Measurements from ENCODE around the gene LRRC75B. TPM values are rescaled to one million over a fixed set of nuclear protein-coding genes. Genes with fewer than 3 reads are reported as not detected.

Gene LRRC75B
- total and polyA plus RNA-seq, 2 donors (not counting 3 experiments of a cell fraction or from before 2014, with no cell fraction given) = 8.9 to 15.0 TPM

DNA sequence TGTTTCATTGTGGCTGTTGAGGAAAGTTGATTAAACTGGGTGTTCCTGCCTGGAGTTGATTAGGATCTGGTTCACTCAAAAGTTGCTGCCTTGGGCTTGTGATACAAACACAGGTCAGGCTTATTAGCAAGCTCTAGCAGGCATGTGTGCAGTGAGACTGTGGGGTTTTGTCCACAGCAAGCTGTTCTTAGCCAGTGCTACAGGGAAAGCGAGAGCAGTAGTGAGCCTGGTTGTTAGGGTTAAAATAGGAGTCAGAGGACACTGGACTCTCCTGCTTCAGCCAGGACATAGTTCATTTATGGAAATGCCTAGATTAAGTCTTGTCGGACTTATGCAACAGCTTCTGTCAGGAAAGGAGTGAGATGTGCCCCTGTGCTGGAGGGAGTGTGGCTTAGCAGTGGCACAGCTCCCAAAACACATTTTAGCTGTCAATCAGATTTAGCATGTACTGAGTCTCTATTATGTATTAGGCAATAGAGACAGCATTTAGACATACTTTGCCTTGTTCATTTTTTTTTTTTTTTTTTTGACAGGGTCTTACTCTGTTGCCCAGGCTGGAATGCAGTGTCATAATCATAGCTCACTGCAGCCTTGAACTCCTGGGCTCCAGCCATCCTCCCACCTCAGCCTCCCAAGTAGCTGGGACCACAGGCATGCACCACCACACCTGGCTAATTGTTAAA lies 28.4 kb downstream of the LRRC75B start:
- H3K9ac ChIP-seq (replicated peaks; ENCODE audit: extremely low read depth, insufficient read depth, low read length) = no peak overlapping the region
- H4K20me1 ChIP-seq (replicated peaks; ENCODE audit: control insufficient read depth, extremely low read depth, insufficient read depth, low read length) = peaks cover 8% of the 10 kb centered on the region
- dilution Hi-C loops (cut with MboI; ENCODE audit: extremely low pct_ligation_motif_present, low sequenced_read_pairs) (no loop called here), intact Hi-C loops (cut with micrococcal nuclease) (no loop called here)
- H3K9me1 ChIP-seq (replicated peaks; ENCODE audit: control insufficient read depth, extremely low read depth, insufficient read depth, low read length) = no peaks in the 10 kb centered on the region
- FAIRE-seq (no peak), DNase-seq (ENCODE audit: low read depth, low spot score) (no peak)
- no peak overlapping the region for H3K4me2 ChIP-seq (ENCODE audit: insufficient read depth, low read length)
- no peak overlapping the region for H2AFZ ChIP-seq (ENCODE audit: low read depth, low read length)
- ChIA-PET POLR2A (no interaction called here), CTCF (no interaction called here)
- peaks cover 73% of the 10 kb centered on the region for H3K79me2 ChIP-seq (ENCODE audit: control insufficient read depth, insufficient read depth, low read length)
- H3K9me3 ChIP-seq (replicated peaks; ENCODE audit: control insufficient read depth, insufficient read depth, low read length) = no peaks in the 10 kb centered on the region
- H3K4me3 ChIP-seq (replicated peaks in 1 of 3; ENCODE audit: insufficient read depth in 1 of 3, low read depth in 1 of 3, low read length in 3 of 3) = no peak overlapping the region
- H3K27me3 ChIP-seq (ENCODE audit: control insufficient read depth in 2 of 2, insufficient read depth in 2 of 2, low read length in 2 of 2) = no peaks in the 10 kb centered on the region
- H3K36me3 ChIP-seq (ENCODE audit: control insufficient read depth in 2 of 2, extremely low read depth in 1 of 2, insufficient read depth in 2 of 2, low read length in 2 of 2) = peaks cover 13 to 25% of the 10 kb centered on the region in 2 experiments
- no TSS peak for BruUV-seq (replicated peaks)
- TF ChIP-seq GATA2 (IDR thresholded peaks at IDR 0.05; ENCODE audit: insufficient read depth, insufficient read length, low read depth, low read length) (no peak), EZH2 (IDR thresholded peaks at IDR 0.05; ENCODE audit: borderline replicate concordance, low read depth, low read length, severe bottlenecking) (no peak), FOS (IDR thresholded peaks at IDR 0.05; ENCODE audit: borderline replicate concordance, insufficient read depth, low read length) (no peak), MYC (IDR thresholded peaks at IDR 0.05; ENCODE audit: low read depth, low read length) (no peak), POLR2A (IDR thresholded peaks at IDR 0.05; ENCODE audit: low read depth, low read length) (no peak), POLR2AphosphoS5 (IDR thresholded peaks at IDR 0.05; ENCODE audit: insufficient read depth, low read depth, low read length) (no peak), JUN (IDR thresholded peaks at IDR 0.05; ENCODE audit: borderline replicate concordance, insufficient read depth, insufficient read length, low read depth) (no peak)
- TF ChIP-seq, protein P1, sequence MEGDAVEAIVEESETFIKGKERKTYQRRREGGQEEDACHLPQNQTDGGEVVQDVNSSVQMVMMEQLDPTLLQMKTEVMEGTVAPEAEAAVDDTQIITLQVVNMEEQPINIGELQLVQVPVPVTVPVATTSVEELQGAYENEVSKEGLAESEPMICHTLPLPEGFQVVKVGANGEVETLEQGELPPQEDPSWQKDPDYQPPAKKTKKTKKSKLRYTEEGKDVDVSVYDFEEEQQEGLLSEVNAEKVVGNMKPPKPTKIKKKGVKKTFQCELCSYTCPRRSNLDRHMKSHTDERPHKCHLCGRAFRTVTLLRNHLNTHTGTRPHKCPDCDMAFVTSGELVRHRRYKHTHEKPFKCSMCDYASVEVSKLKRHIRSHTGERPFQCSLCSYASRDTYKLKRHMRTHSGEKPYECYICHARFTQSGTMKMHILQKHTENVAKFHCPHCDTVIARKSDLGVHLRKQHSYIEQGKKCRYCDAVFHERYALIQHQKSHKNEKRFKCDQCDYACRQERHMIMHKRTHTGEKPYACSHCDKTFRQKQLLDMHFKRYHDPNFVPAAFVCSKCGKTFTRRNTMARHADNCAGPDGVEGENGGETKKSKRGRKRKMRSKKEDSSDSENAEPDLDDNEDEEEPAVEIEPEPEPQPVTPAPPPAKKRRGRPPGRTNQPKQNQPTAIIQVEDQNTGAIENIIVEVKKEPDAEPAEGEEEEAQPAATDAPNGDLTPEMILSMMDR (IDR thresholded peaks at IDR 0.05; ENCODE audit: extremely low read depth in 1 of 2, insufficient read depth in 1 of 2, low read depth in 1 of 2, low read length in 2 of 2) = no peak
- TF ChIP-seq, protein P2, sequence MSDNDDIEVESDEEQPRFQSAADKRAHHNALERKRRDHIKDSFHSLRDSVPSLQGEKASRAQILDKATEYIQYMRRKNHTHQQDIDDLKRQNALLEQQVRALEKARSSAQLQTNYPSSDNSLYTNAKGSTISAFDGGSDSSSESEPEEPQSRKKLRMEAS (IDR thresholded peaks at IDR 0.05; ENCODE audit: insufficient read depth, insufficient read length) = no peak
- H3K4me1 ChIP-seq (ENCODE audit: control insufficient read depth, extremely low read depth, insufficient read depth, low read length) = no peaks in the 10 kb centered on the region
- no peak overlapping the region for H3K27ac ChIP-seq (ENCODE audit: insufficient read depth, low read depth, low read length)
